K562 (cell line): Measurements from ENCODE around the gene SAMD8. TPM values are rescaled to one million over a fixed set of nuclear protein-coding genes. Genes with fewer than 3 reads are reported as not detected.
A peak's percentile ranks its signal among the peaks of the same experiment; 100 is the strongest.

ENCODE experiments used
- BRF2 ChIP-seq: IDR thresholded peaks from 3 replicates; pipeline ENCODE4 v1.6.1; 2011; ENCODE audit warnings: borderline replicate concordance, mild to moderate bottlenecking; ENCODE audit not compliant: insufficient read length, insufficient read depth
- DACH1 ChIP-seq: fragments of 450-650 bp; IDR thresholded peaks from 2 replicates; pipeline ENCODE4 v1.6.1; 2018; ENCODE audit not compliant: partially characterized antibody
- E2F6 ChIP-seq, 2 experiments: IDR thresholded peaks; 2 replicates each; pipeline ENCODE4 v1.6.1; 2011; ENCODE audit warnings: borderline replicate concordance in 1 of 2, control low read depth in 1 of 2, low read depth in 1 of 2, low read length in 1 of 2, mild to moderate bottlenecking in 1 of 2, mixed read lengths in 1 of 2, moderate library complexity in 1 of 2; ENCODE audit not compliant: insufficient read depth in 1 of 2, insufficient read length in 1 of 2, poor library complexity in 1 of 2, severe bottlenecking in 1 of 2; ENCODE audit errors: extremely low read depth in 1 of 2
- E2F8 ChIP-seq: fragments of 450-650 bp; IDR thresholded peaks from 2 replicates; pipeline ENCODE4 v1.7.1; 2018; ENCODE audit warnings: mild to moderate bottlenecking, low read depth; ENCODE audit not compliant: partially characterized antibody
- ELF1 ChIP-seq: fragments of 200-800 bp; sonication (Bioruptor generic); IDR thresholded peaks from 2 replicates; pipeline ENCODE4 v1.6.1; 2016; ENCODE audit warnings: missing genetic modification characterization, missing compliant biosample characterization
- GTF2F1 ChIP-seq: IDR thresholded peaks from 2 replicates; pipeline ENCODE4 v1.6.1; 2011; ENCODE audit warnings: low read depth, low read length, improper control_type of control experiment
- IRF1 ChIP-seq: sonication (generic); formaldehyde crosslinking; IDR thresholded peaks from 2 replicates; pipeline ENCODE4 v1.8.0; 2022; ENCODE audit warnings: missing genetic modification reagents, mild to moderate bottlenecking, borderline replicate concordance
- KDM5B ChIP-seq: fragments of 200-600 bp; sonication (generic); IDR thresholded peaks from 2 replicates; pipeline ENCODE4 v1.6.1; 2012; ENCODE audit warnings: low read depth, mild to moderate bottlenecking, moderate library complexity, low read length, control low read depth, inconsistent platforms; ENCODE audit not compliant: insufficient replicate concordance
- NCOA4 ChIP-seq: fragments of 450-650 bp; IDR thresholded peaks from 2 replicates; pipeline ENCODE4 v1.6.1; 2018; ENCODE audit warnings: mild to moderate bottlenecking; ENCODE audit not compliant: partially characterized antibody
- NFATC3 ChIP-seq: fragments of 450-650 bp; IDR thresholded peaks from 2 replicates; pipeline ENCODE4 v1.6.1; 2017; ENCODE audit warnings: mild to moderate bottlenecking
- NKRF ChIP-seq: fragments of 450-650 bp; IDR thresholded peaks from 2 replicates; pipeline ENCODE4 v1.6.1; 2016; ENCODE audit warnings: borderline replicate concordance
- RERE ChIP-seq: sonication (generic); formaldehyde crosslinking; IDR thresholded peaks from 2 replicates; pipeline ENCODE4 v1.8.0; 2023; ENCODE audit warnings: missing genetic modification reagents, mild to moderate bottlenecking, borderline replicate concordance
- ZFP30 ChIP-seq: fragments of 250-450 bp; sonication (Bioruptor Pico); IDR thresholded peaks from 2 replicates; pipeline ENCODE4 v1.8.0; 2022; ENCODE audit warnings: moderate library complexity, mild to moderate bottlenecking, inconsistent platforms, borderline replicate concordance
- polyA plus RNA-seq, 8 experiments: library from polyadenylated mRNA; depleted of rRNA in 4 of 8; stranded (reverse) in 5 of 8; unstranded in 3 of 8; fragments of >200 nt; fragmentation: Nextera tagmentation in 2 of 8; fragmentation: Illumina TruSeq in 1 of 8; extraction: Ambion mirVana in 2 of 8; extraction: Trizol in 1 of 8; gene quantifications; 2 replicates each; pipeline versions ENCODE4 v1.2.1 to v1.2.3, GENCODE V29; 2011 to 2014; ENCODE audit warnings: inconsistent platforms in 1 of 8, missing spikeins in 1 of 8
- total RNA-seq, 7 experiments: library from RNA; depleted of rRNA in 6 of 7; stranded (reverse); fragments of >200 nt in 6 of 7; fragmentation: Illumina TruSeq in 2 of 7; extraction: Trizol in 2 of 7; gene quantifications; 2 replicates each; pipeline versions ENCODE4 v1.2.1 to v1.2.3, GENCODE V29; 2011 to 2021; ENCODE audit warnings: low replicate concordance in 1 of 7

SAMD8 gene
- total and polyA plus RNA-seq, 9 of the 15 experiments (the other 6 are each of a cell fraction or from before 2014, with no cell fraction given): 2.7 to 16.1 (median 6.2) TPM

- TF ChIP-seq BRF2: no peak
- no peak for TF ChIP-seq NKRF
- no peak for TF ChIP-seq GTF2F1
- TF ChIP-seq ELF1: no peak
- TF ChIP-seq KDM5B: no peak
- no peak for TF ChIP-seq NCOA4
- no peak for TF ChIP-seq RERE (CRISPR knock-in tag)
- no peak for TF ChIP-seq E2F8
- no peak for TF ChIP-seq IRF1 (CRISPR knock-in tag)
- no peak for TF ChIP-seq DACH1
- TF ChIP-seq E2F6 (IDR thresholded peaks at IDR 0.05; ENCODE audit: borderline replicate concordance in 1 of 2, extremely low read depth in 1 of 2, insufficient read depth in 1 of 2, insufficient read length in 1 of 2, low read depth in 1 of 2, low read length in 1 of 2, poor library complexity in 1 of 2, severe bottlenecking in 1 of 2): peak in 1 of 2 experiments; percentile 28
- TF ChIP-seq NFATC3: no peak
- no peak for TF ChIP-seq ZFP30 (CRISPR knock-in tag)
Observed at GRCh38 chr10:75208181-75208580, 96.7 kb downstream of the SAMD8 start (continued).
